HG02678 (cell line): Measurements from ENCODE around the gene ANO2.

ENCODE experiments used
- ATAC-seq: cut with Tn5 transposase; IDR thresholded peaks from one replicate; pipeline ENCODE4 v1.9.1; 2021; ENCODE audit warnings: mild to moderate bottlenecking, moderate library complexity; ENCODE audit not compliant: unreplicated experiment

The ANO2 gene

GRCh38 chr12:5631497-5631896 lies 313.6 kb downstream of the ANO2 start:
- ATAC-seq = no peak

DNA sequence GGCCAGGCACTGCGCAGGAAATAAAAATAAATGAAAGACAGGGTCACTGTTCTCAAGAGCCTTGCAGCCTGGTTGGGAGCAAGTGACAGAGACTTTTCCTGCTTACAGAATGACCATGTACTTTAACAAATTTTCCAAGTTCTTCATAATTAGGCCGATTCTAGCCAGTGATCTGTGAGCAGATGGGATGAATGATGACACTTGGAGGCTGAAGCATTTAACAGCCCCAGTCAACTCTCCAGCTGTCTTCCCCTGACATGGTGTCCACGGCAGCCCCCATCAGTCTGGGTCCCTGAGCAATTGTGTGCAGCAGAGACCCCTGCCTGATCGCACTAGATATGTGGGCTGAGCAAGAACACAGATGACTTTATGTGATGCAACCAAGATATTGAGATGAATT lies 314.3 kb downstream of the ANO2 start:
- ATAC-seq = no peak

- no peak for ATAC-seq
These were observed 316.6 kb downstream of the ANO2 start for GRCh38 chr12:5628501-5628900.

GRCh38 chr12:5627053-5627630 lies 317.9 kb downstream of the ANO2 start:
- no peak for ATAC-seq

DNA sequence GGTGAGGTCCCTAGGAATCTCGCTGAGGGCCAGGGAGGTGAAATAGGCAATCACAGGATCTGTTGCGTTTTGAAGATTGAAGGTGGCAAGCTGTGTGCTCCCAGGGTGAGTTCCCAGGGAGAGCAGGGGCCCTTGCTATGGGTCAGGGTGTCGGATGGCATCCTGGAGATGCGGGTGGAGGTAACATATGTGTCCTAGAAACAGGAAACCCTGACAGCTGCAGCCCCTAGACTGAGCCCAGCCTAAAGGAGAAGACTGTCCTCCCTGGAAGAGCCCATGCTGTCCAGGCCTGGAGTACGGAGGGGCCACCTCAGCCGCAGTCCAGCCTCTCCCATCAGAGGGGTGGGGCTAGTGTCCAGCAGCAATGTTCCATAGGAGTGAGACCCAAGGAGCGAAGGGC lies 318.9 kb downstream of the ANO2 start:
- no peak for ATAC-seq

DNA sequence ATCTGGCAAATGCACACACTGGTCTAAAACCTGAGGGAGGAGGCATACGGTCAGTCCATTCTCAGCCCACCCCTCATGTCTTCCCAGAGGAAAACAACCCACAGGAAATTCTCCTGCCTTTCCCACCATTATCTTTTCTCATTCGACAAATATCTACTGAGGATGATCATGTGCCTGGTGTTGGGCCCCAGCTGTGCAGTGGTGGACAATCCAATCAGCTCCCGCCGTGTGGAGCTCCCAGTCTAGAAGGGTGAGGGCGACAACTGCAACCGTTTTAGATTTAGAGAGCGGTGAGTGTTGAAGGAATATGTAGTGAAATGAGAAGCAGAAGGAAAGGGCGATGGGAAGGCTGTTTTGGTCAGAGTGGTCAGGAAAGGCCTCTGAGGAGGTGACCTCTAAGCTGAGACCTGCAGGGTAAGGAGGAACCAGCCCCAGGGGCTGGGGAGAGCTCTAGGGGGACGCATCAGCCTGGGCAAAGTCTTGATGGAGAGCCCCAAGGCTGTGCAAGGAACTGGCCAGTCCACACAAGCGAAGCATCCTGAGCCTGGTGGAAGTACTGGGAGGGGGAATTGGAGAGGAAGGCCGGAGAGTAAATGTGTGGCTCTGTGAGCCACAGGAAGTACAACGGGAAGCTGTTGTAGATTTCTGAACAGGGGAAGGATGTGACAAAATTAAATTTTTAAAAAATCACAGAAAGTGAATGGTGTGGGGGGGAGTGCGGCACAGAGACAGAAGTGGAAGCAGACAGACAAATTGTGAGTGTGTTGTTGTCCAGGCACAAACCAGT lies 320.4 kb downstream of the ANO2 start:
- no peak for ATAC-seq

DNA sequence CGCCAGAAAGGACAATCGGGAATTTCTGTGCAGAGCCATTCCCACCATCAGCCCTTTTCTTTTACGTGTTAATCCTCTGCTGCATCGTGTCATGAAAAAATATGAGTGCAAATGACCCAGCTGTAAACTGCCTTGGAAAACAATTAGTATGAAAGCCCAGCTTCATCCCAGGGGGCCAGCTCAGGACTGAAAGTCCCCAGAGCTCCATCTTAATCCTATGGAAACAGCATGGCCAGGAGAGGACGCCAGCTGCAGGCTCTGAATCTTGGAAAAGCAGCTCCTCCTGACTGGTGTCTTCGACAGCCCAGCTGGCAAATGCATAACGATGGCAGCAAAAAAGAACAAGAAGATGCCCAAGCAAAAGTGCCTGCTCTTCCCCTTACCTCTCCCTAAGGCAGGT lies 321.6 kb downstream of the ANO2 start:
- ATAC-seq = no peak

DNA sequence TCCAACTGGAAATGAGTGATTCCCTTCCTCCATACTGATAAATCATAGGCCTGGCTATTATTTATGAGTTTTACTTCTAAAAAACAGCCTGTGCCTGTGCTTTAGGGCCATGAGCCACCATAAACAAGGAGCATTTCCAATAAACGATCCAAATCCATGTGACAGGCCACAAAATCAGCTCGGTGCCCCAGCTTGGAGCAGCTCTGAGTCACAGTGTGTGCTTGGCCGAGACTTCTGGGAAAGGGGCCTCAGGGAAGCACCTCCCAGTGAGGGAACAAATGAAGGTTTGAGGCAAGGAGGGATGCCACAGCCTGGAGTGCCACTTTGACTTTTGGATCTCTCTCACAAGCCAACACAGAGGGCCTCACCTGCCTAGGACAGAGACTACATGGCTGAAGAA lies 322.8 kb downstream of the ANO2 start:
- ATAC-seq = no peak

DNA sequence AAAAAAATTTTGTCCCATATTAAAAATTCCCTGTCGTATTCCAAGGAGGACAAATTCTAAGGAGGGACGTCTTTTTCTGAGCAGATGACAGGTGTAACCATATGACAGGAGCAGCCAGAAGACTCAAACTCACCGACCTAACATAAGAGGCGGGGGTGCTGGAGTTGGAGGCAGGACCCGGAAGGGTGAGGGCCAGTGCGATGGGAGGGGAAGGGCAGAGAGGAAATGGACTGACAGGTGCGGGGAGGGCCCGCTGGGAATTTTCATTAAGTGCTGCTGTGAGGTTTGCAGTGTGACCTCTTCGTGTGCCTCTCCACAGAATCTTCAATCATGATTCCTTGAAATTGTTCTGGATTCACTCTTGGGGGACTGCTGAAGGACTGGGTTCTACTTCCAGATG lies 323.7 kb downstream of the ANO2 start:
- ATAC-seq = no peak

DNA sequence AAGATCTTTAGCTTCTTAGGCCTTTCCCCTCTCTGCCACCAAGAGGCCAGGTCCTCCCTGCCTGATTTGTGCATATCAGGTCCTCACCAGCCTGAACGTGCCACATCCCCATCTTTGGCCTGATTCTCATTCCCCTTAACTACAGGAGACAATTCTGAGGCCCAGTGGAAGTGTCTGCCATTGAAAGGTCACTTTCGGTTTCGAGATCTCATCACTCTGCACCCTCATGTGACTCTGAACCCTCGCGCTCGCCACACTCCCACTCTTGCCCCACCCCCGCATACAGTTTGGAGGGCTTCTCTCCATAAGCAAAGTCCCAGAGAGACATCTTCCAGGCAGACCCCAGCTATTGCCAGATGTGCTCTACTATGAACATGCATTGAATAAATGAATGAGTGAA lies 324.2 kb downstream of the ANO2 start:
- ATAC-seq = no peak

DNA sequence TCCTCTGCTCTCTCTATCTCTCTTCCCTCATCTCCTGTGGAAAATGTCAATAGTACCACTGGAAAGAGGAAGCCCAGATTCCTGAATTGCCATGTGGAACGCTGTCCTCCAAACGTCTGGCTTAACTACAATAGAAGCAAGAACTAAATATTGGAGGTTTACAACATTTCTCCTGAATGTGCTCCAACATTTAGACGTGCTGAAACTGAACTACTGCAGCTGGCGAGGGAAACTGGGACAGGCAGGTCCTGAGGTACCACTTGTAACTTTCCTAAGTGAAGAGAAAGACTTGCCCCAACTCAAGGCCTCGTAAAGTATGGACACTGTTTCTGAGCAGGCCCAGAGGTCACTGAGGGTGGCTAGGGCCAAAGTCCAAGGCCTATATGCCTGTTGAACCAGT lies 325.4 kb downstream of the ANO2 start:
- ATAC-seq = no peak

DNA sequence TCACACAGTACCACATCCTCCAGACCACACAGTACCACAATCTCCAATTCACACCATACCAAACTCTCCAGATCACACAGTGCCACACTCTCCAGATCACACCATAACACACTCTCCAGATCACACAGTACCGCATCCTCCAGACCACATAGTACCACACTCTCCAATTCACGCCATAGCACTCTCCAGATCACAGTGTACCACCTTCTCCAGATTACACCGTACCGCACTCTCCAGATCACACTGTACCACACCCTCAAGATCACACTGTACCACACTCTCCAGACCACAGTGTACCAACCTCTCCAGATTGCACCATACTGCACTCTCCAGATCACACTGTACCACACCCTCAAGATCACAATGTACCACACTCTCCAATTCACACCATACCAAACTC lies 328.2 kb downstream of the ANO2 start:
- ATAC-seq = no peak

DNA sequence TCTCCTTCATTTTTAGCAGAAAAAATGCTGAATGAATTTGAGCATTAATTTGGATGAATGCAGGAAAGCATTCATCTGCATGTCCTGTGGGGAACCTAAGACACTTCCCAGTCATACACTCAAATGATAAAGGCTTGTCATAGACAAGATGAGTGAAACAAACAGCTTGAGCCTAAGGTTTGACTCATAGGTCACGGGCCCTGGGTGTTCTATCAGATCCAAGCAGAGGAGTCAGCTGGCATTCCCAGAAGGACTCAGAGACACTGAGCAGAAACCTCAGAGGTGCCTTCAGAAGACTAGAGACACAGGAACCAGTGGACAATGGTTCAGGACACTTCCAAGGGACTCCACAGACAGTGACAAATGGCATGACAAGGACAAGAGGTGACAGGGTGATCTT lies 329.3 kb downstream of the ANO2 start:
- no peak for ATAC-seq

- ATAC-seq = no peak
These were observed 330.8 kb downstream of the ANO2 start for GRCh38 chr12:5614256-5614655.

DNA sequence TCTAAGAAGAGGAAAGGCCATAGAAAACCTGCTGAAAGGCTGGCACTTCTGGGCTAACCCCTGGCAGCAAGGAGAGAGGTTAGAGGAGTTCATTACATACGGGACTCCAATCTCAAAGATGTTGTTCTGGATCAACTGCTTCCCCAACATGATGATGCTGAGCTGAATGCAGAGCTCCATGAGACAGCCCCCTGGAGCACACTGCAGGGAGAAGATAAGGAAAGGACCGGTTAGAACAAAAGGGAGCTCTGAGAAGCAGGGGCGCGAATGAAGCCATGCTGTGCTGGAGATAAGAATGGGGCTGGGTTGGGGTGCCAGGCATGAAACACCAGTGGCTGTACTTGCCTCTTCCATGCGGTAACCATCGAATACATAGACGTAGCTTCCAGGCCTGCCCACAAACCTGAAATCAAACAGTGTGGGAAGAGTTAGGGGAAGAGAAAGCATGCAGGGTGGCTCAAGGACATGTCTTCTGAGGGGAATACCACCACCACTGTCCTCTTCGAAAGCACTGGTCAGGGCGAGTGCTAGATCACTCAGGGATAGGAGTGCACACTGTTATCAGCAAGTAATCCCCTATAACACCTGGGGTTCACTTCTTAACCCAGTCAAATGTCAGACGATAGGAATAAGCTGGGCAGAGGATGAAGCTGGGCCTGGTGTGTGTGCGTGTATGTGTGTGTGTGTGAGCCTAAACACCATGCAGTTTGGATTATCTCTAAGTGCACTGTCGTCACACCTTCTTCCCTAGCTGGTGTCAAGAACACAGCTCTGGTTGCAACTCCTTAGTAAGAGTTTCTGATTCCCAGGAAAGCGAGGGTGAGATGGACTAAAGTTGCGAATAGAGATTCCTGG lies 332.3 kb downstream of the ANO2 start:
- no peak for ATAC-seq

DNA sequence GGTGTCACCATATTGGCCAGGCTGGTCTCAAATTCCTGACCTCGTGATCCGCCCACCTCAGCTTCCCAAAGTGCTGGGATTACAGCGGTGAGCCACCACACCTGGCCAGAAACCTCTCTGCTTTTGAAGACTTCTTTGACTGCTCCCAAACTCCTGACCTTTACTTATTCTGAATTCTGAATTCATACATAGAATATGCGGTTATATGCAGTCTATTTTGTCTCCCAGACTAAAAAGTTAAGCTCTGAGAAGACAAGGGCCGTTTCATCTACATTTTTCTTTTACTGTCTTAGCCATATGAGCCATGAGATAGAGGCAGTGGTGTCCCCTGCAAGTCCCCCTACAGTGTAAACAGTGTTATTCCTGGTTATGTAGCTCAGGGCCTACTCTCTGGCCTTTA lies 333.9 kb downstream of the ANO2 start:
- ATAC-seq = no peak

DNA sequence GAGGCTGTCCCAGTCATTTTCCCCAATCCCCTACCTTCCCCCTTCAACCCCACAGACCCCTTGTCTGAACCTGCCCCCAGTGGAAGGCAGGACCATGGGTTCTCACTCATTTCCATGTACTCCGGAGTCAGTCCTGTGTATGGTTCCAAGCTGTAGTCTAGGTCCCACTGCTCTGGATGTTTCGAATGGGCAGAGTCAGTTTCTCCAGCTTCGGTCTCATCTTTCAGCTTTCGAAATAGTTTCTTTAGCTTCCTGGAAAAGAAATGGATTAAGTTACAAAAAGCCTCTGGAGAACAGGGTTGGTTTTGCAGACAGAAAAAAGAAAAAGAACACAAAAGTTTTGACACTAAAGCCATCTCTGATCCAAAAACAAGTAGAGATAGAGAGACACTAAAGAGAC lies 345.7 kb downstream of the ANO2 start:
- no peak for ATAC-seq

DNA sequence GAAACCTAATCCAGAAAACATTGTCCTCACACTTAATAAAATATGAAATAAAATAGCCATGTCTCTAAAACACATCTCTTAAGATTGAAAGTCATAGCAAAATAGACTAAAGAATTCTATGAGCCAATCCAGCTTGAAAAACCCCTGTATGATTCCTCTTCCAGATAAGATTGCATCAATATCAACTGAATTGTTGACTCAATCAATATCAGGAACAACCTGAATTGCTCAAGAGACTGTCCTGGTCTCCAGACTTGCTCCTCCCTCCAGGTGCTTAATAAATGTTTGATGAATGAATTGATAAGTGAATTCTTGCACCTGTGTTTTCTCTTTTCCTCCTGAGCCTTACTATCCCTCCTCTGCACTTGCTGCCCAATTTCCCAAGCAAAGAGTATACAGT lies 351.1 kb downstream of the ANO2 start:
- ATAC-seq = no peak

- no peak for ATAC-seq
These were observed 352.0 kb downstream of the ANO2 start for GRCh38 chr12:5593086-5593485.

GRCh38 chr12:5592310-5592709 lies 352.7 kb downstream of the ANO2 start:
- no peak for ATAC-seq

DNA sequence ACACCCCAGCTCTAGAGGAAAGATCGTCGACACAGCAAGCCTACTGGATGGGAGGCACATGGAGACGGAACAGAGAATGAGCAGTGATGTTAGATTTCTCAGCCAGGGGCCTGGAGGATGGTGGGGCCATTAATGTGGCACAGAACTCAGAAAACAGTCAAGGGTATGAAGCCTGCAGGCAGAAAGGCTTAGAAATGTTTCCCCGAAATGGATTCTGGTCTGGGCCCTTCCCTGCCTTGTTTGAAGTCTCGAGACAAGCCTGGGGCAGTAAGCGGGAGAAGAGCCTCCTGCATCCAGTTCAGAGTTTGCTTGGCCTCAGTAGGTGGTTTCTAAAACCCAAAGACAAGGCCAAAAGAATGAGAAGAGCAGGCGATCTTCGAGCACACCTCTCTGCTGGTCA lies 354.7 kb downstream of the ANO2 start:
- ATAC-seq = no peak

DNA sequence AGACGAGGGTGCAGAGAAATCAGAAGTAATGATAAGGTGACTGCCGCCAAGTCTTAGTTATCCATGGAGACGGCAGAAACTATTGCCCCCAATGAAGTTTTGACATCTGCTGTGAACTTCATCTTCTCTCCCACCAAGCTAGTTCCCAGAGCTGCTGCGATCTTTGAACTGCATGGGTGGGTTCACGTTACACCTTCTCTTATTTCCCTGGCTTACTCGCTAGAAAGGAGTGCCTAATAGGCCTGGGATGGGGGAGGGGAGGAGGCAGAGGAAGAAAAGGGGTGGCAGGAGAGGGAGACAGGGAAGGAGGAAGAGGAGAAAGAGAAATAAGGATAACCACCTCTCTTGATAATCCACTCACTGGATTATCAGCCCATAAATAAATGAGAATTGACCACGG lies 356.0 kb downstream of the ANO2 start:
- no peak for ATAC-seq
